Naive thymus-derived CD8-positive, alpha-beta T cell (primary cell): ENCODE measurements around the gene PPP2R1A. TPM values are rescaled to one million over a fixed set of nuclear protein-coding genes. Genes with fewer than 3 reads are reported as not detected.

Experiments
- ATAC-seq, 2 donors: fragments of 150-1000 bp; cut with Tn5 transposase in 1 of 2; sonication (Bioruptor Pico), chemical (Tn5 transposase) in 1 of 2; 1 replicate in 1 of 2; 2 replicates in 1 of 2; pipeline ENCODE4 v1.10.0; 2021; ENCODE audit warnings: mild to moderate bottlenecking in 2 of 2, moderate library complexity in 2 of 2
- POLR2A ChIA-PET: fragments of 350-600 bp; sonication (Branson Sonifier 250); formaldehyde crosslinking; loops from one replicate; lab custom pipeline; 2021; ENCODE audit warnings: antibody characterized with exemption; lab: Charles Lee
- DNase-seq, 10 donors: peaks; one replicate each; pipeline versions ENCODE4 v3.0.0 to v3.0.0-alpha.2; 2020 to 2022
- H3K27ac Mint-ChIP-seq, 10 donors: one replicate each; pipeline ENCODE4 v1.8.0; 2020 to 2022; ENCODE audit warnings: mild to moderate bottlenecking in 10 of 10, mixed read lengths in 10 of 10, moderate library complexity in 4 of 10, inconsistent platforms in 1 of 10
- H3K27me3 Mint-ChIP-seq, 5 donors: one replicate each; pipeline ENCODE4 v1.8.0; 2021 to 2022; ENCODE audit warnings: mixed read lengths in 5 of 5
- H3K36me3 Mint-ChIP-seq, 3 donors: one replicate each; pipeline ENCODE4 v1.8.0; 2020 to 2022; ENCODE audit warnings: mixed read lengths in 3 of 3, mild to moderate bottlenecking in 2 of 3, inconsistent platforms in 1 of 3
- H3K4me1 Mint-ChIP-seq, 4 donors: one replicate each; pipeline ENCODE4 v1.8.0; 2021 to 2022; ENCODE audit warnings: mixed read lengths in 4 of 4
- H3K4me3 Mint-ChIP-seq, 10 donors: one replicate each; pipeline ENCODE4 v1.8.0; 2020 to 2022; ENCODE audit warnings: mild to moderate bottlenecking in 10 of 10, mixed read lengths in 10 of 10, moderate library complexity in 6 of 10, inconsistent platforms in 1 of 10
- H3K9me3 Mint-ChIP-seq, 9 donors: one replicate each; pipeline ENCODE4 v1.8.0; 2020 to 2022; ENCODE audit warnings: mixed read lengths in 9 of 9, mild to moderate bottlenecking in 3 of 9, inconsistent platforms in 1 of 9, moderate library complexity in 1 of 9
- polyA plus RNA-seq, 3 donors: library from polyadenylated mRNA; unstranded; fragments of 300-500 nt; fragmentation: Illumina TruSeq; gene quantifications; one replicate each; pipeline ENCODE4 v1.2.3, GENCODE V29; 2021
- total RNA-seq, 8 experiments: library from RNA in 2 of 8; stranded (reverse) in 2 of 8; gene quantifications; one replicate each; pipeline ENCODE4 v1.2.3 and lab custom pipeline; 2021 to 2026

Gene PPP2R1A
- total RNA-seq: 100 to 1,000 TPM; 184 TPM
- 100 to 1,000 TPM; 148 to 174 (median 170) TPM for polyA plus RNA-seq
- 139 to 230 (median 166) reads per million in 6 experiments for total RNA-seq (lab: John Stamatoyannopoulos, UW)

DNA sequence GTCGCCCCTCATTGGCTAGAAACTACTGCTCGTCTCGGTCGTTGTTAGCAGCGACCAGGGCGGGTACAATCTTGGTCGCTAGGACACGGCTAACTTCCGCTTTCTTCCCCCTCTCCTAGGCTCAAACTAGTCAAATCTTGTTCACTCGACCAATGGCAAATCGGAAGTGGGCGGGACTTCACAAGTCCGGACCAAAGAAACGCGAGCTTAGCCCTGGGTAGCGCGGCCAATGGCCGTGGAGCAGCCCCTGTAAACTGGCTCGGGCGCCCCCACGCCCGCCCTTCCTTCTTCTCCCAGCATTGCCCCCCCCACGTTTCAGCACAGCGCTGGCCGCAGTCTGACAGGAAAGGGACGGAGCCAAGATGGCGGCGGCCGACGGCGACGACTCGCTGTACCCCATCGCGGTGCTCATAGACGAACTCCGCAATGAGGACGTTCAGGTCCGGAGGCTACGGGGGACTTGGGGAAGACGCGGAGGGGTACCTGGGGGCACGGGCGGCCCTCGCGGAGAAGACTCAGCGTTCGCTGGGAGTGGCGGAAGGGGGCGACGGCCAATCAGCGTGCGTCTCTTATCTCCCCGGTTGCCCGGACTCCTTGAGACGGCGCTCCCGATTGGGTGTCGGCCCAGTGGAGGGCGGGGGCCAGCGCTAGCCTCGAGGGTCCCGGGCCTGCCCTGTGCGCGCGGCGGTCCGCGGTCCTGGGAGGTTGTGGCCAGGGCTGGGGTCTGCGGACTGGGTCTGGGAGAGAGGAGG is at the start of gene PPP2R1A:
TSS of gene PPP2R1A (plus strand) at position 318 of the 752 bp plus-strand sequence. CDS start at position 363, 45 bp downstream.
- peaks cover 0 to 28% (median 0%) of the 10 kb centered on the region in 3 donors for H3K36me3 Mint-ChIP-seq
- DNase-seq (peak; percentile 93 to 100 (median 99)), ATAC-seq (peak; percentile 84 to 88)
- peak within 1 kb of the TSS; percentile 99 to 100 (median 99) for H3K27ac Mint-ChIP-seq
- H3K9me3 Mint-ChIP-seq: peaks cover 0 to 2% (median 0%) of the 10 kb centered on the region in 9 donors
- POLR2A ChIA-PET: interaction anchor here (0.7 to 1.9 kb wide), 25 partner anchors 8 to 1947 kb away, joined by 3 to 56 read pairs (median 5); partner anchors contain the start of genes CNOT3, ZNF347, ZNF432 and ZNF616
- H3K4me3 Mint-ChIP-seq: peak within 1 kb of the TSS; percentile 95 to 99 (median 98)
- H3K4me1 Mint-ChIP-seq: peaks cover 28 to 54% (median 50%) of the 10 kb centered on the region in 4 donors
- no peaks in the 10 kb centered on the region for H3K27me3 Mint-ChIP-seq

DNA sequence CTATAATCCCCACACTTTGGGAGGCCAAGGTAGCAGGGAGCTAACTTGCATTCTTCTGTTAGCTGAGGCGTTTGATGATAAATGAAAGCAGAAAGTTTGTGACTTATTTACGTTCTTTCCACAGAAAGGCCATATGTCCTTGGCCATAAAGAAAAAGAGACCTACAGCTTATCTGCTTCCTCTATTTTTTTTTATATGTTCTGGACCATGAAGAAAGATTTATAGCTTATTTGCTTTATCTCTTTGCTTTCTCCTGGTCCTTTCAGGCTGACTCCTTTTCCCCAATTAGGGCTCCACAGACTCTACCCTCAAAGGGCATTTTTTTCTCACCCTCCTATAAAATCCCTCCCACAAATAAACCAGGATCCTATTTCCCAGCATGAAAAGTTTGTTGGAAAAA is 48.6 kb upstream of the PPP2R1A start:
- Mint-ChIP-seq H3K36me3 (peaks cover 0 to 15% (median 10%) of the 10 kb centered on the region in 3 donors), H3K4me1 (peaks cover 17 to 37% (median 32%) of the 10 kb centered on the region in 4 donors), H3K27me3 (no peaks in the 10 kb centered on the region), H3K4me3 (peak overlapping the region in 2 of 10 donors; percentile 1 to 62), H3K27ac (peak overlapping the region in 6 of 10 donors; percentile 20 to 94 (median 50)), H3K9me3 (peaks cover 0 to 29% (median 18%) of the 10 kb centered on the region in 9 donors)
- DNase-seq (no peak), ATAC-seq (no peak)
- POLR2A ChIA-PET: interaction anchor here (0.6 to 3.0 kb wide), 4 partner anchors 24 to 646 kb away, joined by 3 to 26 read pairs (median 13); partner anchors contain the start of genes PPP2R1A and ZNF836

DNA sequence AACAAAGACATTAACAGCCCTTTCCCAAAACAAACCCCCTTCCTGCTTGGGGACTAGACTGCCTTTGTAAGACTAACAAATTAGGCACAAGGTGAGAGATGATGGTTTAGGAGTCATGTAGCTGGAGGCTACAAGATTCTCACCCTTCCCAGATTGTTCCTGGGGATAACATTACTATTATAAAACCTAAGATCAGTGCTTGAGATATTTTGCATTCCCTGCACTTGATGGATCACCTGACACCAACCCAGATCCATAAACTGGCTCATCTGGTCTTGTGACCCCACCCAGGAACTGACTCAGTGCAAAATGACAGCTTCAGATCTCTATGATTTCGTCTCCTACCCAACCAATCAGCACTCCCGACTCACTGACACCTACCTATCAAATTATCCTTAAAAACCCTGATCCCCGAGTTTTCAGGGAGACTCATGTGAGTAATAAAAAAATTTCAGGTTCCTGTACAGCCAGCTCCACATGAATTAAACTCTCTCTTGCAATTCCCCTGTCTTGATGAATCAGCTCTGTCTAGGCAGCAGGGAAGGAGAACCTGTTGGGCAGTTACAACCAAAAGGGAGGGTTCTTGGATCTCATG is 47.8 kb upstream of the PPP2R1A start:
- Mint-ChIP-seq H3K4me1 (peaks cover 17 to 33% (median 29%) of the 10 kb centered on the region in 4 donors), H3K27ac (peak overlapping the region in 1 of 10 donors; percentile 56), H3K4me3 (no peak overlapping the region), H3K36me3 (peaks cover 0 to 15% (median 15%) of the 10 kb centered on the region in 3 donors), H3K27me3 (no peaks in the 10 kb centered on the region), H3K9me3 (peaks cover 0 to 38% (median 22%) of the 10 kb centered on the region in 9 donors)
- ATAC-seq (no peak), DNase-seq (no peak)
- POLR2A ChIA-PET: interaction anchor here (2.6 to 3.0 kb wide), 2 partner anchors 29 to 47 kb away, joined by 22 to 26 read pairs; partner anchors contain the start of genes PPP2R1A and ZNF836

DNA sequence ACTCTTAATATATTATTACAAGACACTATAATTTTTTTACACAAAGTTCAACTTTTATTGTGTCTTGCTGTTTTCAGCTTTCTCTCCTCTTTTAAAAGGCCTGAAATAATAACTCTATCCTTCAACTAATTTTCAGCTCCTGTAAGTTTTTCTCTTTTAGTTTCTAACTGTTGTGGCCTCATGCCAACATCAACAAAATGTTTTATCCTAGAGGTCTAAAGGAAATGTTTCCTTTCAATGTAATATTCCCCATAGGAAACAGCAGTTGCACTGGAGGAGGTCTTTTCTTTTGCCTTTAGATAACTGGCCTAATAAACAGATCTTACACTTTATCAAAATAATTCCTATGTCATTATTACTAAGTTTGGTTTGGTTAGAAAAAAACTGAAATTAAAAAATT is 41.6 kb upstream of the PPP2R1A start:
- no peak overlapping the region for H3K4me3 Mint-ChIP-seq
- peaks cover 10 to 40% (median 33%) of the 10 kb centered on the region in 3 donors for H3K36me3 Mint-ChIP-seq
- POLR2A ChIA-PET: no interaction called here
- H3K27ac Mint-ChIP-seq: no peak overlapping the region
- no peak for ATAC-seq
- DNase-seq: no peak
- H3K4me1 Mint-ChIP-seq: no peaks in the 10 kb centered on the region
- H3K9me3 Mint-ChIP-seq: peaks cover 0 to 84% (median 33%) of the 10 kb centered on the region in 9 donors
- H3K27me3 Mint-ChIP-seq: no peaks in the 10 kb centered on the region

DNA sequence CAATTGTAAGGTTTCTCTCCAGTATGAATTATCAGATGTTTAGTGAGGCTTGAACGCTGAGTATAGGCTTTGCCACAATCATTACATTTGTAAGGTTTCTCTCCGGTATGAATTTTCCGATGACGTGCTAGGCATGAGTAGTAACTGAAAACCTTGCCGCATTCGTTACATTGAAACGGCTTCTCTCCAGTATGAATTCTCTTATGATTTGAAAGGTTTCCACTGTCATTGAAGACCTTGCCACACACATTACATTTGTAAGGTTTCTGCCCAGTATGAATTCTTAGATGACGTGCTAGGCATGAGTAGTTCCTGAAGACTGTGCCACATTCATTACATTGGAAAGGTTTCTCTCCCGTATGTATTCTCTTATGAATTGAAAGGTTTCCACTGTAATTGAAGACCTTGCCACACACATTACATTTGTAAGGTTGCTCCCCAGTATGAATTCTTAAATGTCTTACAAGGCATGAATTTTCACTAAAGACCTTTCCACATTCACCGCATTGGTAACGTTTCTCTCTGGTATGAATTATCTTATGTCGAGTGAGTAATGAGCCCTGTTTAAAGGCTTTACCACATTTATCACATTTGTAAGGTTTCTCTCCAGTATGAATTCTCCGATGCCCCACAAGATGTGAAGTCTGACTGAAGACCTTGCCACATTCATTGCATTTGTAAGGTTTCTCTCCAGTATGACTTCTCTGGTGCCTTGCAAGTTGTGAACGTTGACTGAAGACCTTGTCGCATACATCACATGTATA is 34.1 kb upstream of the PPP2R1A start:
- peaks cover 0 to 2% (median 0%) of the 10 kb centered on the region in 4 donors for H3K4me1 Mint-ChIP-seq
- DNase-seq (no peak), ATAC-seq (no peak)
- no peaks in the 10 kb centered on the region for H3K27me3 Mint-ChIP-seq
- H3K27ac Mint-ChIP-seq: no peak overlapping the region
- H3K4me3 Mint-ChIP-seq: peak overlapping the region in 1 of 10 donors; percentile 1
- POLR2A ChIA-PET: no interaction called here
- peaks cover 18 to 99% (median 66%) of the 10 kb centered on the region in 9 donors for H3K9me3 Mint-ChIP-seq
- H3K36me3 Mint-ChIP-seq: peaks cover 70 to 93% (median 73%) of the 10 kb centered on the region in 3 donors

DNA sequence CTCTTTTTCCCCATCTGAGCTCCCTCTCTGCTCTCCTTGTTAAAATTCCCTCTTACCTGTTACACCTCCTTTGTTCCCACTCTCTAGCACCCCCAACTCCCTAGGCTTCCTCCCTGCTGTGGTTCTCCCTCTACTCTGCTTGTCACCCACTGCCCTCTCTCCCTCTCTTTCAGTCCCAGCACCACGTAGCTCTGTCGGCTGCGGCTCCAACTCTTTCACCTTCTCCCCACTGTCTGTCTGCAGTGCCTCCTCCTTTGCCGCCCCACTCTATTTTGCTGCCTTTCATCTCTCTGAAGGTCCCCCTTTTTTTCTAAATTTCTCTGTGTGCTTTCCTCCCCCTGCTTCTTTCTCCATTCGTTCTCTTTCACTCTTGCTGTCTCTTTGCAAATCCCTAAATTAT is 19.5 kb upstream of the PPP2R1A start:
- Mint-ChIP-seq H3K4me1 (peaks cover 13 to 56% (median 36%) of the 10 kb centered on the region in 4 donors), H3K27me3 (no peaks in the 10 kb centered on the region), H3K4me3 (peak overlapping the region; percentile 87 to 99 (median 96)), H3K36me3 (peaks cover 16 to 47% (median 30%) of the 10 kb centered on the region in 3 donors), H3K9me3 (peaks cover 0 to 11% (median 1%) of the 10 kb centered on the region in 9 donors), H3K27ac (peak overlapping the region; percentile 93 to 100 (median 98))
- no peak for ATAC-seq
- peak in 5 of 10 donors; percentile 2 to 23 (median 16) for DNase-seq
- POLR2A ChIA-PET: interaction anchor here (0.6 to 3.9 kb wide), 4 partner anchors 19 to 55 kb away, joined by 3 to 56 read pairs (median 13); partner anchors contain the start of genes PPP2R1A and ZNF616

DNA sequence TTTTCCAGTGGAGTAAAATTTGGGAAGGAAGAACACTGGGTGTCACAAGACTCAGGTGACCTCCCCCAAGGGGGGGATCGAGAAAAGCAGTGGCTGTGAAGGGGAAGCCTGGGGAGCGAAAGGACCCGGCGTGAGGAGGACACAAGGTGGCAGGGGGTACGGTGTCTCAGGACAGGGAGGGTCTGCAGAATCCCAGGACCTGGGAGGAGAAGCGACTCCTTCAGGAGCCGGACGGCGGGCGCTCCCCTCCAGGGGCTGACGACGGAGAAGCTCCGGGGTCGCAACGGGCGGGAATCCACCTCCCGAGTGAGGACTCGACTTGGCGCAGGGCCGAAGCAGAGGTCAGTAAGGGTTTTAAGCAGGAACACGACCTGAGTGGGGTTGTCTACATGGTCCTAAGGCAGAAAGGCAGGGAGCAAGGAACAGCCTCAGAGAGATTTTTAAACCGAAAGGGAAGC is 19.0 kb upstream of the PPP2R1A start:
- POLR2A ChIA-PET: interaction anchor here (0.6 to 3.9 kb wide), 7 partner anchors 9 to 123 kb away, joined by 3 to 56 read pairs (median 3); partner anchors contain the start of genes PPP2R1A and ZNF616
- DNase-seq: peak in 1 of 10 donors; percentile 13
- H3K4me3 Mint-ChIP-seq: peak overlapping the region; percentile 87 to 99 (median 96)
- no peaks in the 10 kb centered on the region for H3K27me3 Mint-ChIP-seq
- H3K9me3 Mint-ChIP-seq: peaks cover 0 to 6% (median 0%) of the 10 kb centered on the region in 9 donors
- ATAC-seq: peak; percentile 12 to 26
- H3K36me3 Mint-ChIP-seq: peaks cover 13 to 41% (median 25%) of the 10 kb centered on the region in 3 donors
- peak overlapping the region; percentile 93 to 100 (median 98) for H3K27ac Mint-ChIP-seq
- H3K4me1 Mint-ChIP-seq: peaks cover 13 to 54% (median 35%) of the 10 kb centered on the region in 4 donors

DNA sequence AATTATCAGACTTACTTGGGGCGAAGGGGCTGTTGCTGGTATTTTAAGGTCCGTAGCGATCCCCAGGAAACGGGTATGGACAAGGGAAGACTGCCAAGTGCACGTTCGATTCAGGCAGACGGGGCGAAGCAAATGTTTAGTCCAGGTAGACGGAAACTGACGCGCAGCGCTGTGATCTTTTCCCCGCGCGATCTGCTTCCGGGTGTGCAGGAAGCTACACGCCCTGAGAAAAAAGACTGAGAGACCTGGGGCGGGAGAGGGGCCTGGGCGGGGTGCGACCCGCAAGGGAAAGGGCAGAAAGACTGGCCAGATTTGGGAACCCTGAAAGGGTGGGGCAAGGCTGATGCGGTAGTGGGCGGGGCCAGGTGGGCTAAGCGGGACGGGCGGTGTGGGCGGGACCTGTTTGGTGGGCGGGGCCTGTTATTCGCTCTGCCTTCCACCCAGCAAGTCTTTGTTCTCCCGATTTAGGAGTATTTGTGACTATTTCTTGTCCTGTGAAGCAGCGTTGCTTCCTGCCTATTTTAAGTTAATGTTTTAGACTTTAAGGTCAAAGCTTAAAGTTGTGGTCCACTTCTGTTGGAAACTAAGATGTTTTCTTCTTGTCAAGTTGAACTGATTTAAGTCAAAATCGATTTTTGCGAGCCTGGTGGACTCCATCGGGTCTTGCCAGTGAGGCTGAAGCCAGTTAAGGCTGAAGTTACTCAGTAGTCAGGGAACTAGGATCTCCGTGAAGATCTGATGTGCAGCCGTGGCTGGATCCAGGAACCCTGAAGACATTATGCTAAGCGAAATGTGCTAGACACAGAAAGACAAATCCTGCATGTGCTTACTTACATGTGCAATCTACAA is 18.3 kb upstream of the PPP2R1A start, which contains the start of gene ZNF836:
TSS of gene ZNF836 (minus strand) at position 301 of the 849 bp plus-strand sequence. CDS start 3,549 bp downstream, outside the sequence.
- H3K27me3 Mint-ChIP-seq: no peaks in the 10 kb centered on the region
- peak; percentile 94 for ATAC-seq
- peak within 1 kb of the TSS; percentile 87 to 99 (median 96) for H3K4me3 Mint-ChIP-seq

DNA sequence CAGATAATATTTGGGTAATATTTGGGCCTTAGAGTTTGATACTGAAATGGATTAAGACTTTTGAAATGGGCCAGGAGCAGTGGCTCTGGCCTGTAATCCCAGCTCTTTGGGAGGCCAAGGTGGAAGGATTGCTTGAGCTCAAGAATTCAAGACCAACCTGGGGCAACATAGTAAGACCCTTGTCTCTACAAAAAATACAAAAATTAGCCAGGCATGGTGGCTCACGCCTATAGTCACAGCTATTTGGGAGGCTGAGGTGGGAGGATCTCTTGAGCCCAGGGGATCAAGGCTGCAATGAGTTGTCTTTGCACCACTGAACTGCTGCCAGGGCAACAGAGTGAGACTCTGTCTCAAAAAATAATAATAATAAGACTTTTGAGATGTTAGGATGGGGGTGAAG is 17.5 kb upstream of the PPP2R1A start:
- Mint-ChIP-seq H3K4me3 (peak overlapping the region; percentile 87 to 99 (median 96)), H3K27ac (peak overlapping the region; percentile 93 to 100 (median 98)), H3K4me1 (peaks cover 13 to 53% (median 38%) of the 10 kb centered on the region in 4 donors), H3K27me3 (no peaks in the 10 kb centered on the region), H3K9me3 (peaks cover 0 to 6% (median 0%) of the 10 kb centered on the region in 9 donors), H3K36me3 (peaks cover 13 to 29% (median 19%) of the 10 kb centered on the region in 3 donors)
- ATAC-seq (no peak), DNase-seq (no peak)
- POLR2A ChIA-PET: interaction anchor here (0.6 to 3.9 kb wide), 4 partner anchors 13 to 191 kb away, joined by 3 to 56 read pairs (median 12); partner anchors contain the start of genes PPP2R1A and ZNF616

More for the DNA sequence above, 18.3 kb upstream of the PPP2R1A start, which contains the start of gene ZNF836:
- H3K27ac Mint-ChIP-seq: peak within 1 kb of the TSS; percentile 93 to 100 (median 98)
- DNase-seq: peak; percentile 82 to 97 (median 93)
- peaks cover 13 to 37% (median 25%) of the 10 kb centered on the region in 3 donors for H3K36me3 Mint-ChIP-seq
- H3K4me1 Mint-ChIP-seq: peaks cover 13 to 54% (median 36%) of the 10 kb centered on the region in 4 donors
- peaks cover 0 to 6% (median 0%) of the 10 kb centered on the region in 9 donors for H3K9me3 Mint-ChIP-seq
- POLR2A ChIA-PET: interaction anchor here (0.6 to 3.9 kb wide), 8 partner anchors 10 to 190 kb away, joined by 3 to 56 read pairs (median 3); partner anchors contain the start of genes PPP2R1A and ZNF616

DNA sequence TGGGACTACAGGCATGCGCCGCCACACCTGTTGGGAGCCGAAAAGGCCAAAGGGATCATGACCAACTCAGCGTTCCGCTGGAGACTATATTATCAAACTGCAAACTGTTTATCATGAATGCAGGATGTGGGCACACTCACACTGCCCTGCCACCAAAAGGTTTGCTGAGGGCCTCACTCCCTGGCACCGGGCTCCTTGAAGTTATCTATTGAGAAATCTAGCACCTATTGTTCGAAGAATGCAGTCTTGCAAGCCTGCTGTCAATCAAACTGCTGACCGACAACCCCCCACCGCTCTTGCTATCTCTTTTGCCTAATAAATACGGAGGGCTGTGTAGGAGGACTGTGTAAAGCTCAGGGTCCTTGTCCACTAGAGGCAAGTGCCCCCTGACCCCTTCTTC is 13.3 kb upstream of the PPP2R1A start:
- POLR2A ChIA-PET: interaction anchor here (1.2 kb wide), 1 partner anchor 13 kb away, joined by 7 read pairs; the partner anchor contains the start of gene PPP2R1A
- H3K27me3 Mint-ChIP-seq: no peaks in the 10 kb centered on the region
- H3K4me3 Mint-ChIP-seq: peak overlapping the region in 1 of 10 donors; percentile 43
- no peaks in the 10 kb centered on the region for H3K9me3 Mint-ChIP-seq
- no peaks in the 10 kb centered on the region for H3K36me3 Mint-ChIP-seq
- H3K27ac Mint-ChIP-seq: peak overlapping the region in 3 of 10 donors; percentile 24 to 74 (median 47)
- no peak for DNase-seq
- H3K4me1 Mint-ChIP-seq: peaks cover 0 to 18% (median 10%) of the 10 kb centered on the region in 4 donors
- no peak for ATAC-seq
